GM18868 (cell line): Measurements from ENCODE around the gene INTS12.
"Not testable (repeated sequence)": the region's sequence is repeated elsewhere in the genome, so short reads cannot be mapped to it uniquely, and the experiment has no call there.

Experiments
- ATAC-seq: cut with Tn5 transposase; IDR thresholded peaks from one replicate; pipeline ENCODE4 v1.9.1; 2021; ENCODE audit warnings: mild to moderate bottlenecking, moderate library complexity; ENCODE audit not compliant: unreplicated experiment

Gene INTS12

GRCh38 chr4:105708181-105709080, at the start of gene INTS12, which contains the start of gene GSTCD:
TSS of gene INTS12 (minus strand) at chr4:105708689. CDS start at chr4:105700005, 8,684 bp downstream.
TSS of gene GSTCD (plus strand) at chr4:105708784. CDS start at chr4:105717614, 8,830 bp downstream.
- peak; percentile 76 for ATAC-seq

- peak; percentile 26 for ATAC-seq
Observed at GRCh38 chr4:105755375-105755774, 46.9 kb upstream of the INTS12 start.

- no peak for ATAC-seq
Observed at GRCh38 chr4:105753361-105753760, 44.9 kb upstream of the INTS12 start.

- peak; percentile 51 for ATAC-seq
Observed at GRCh38 chr4:105751718-105752299, 43.3 kb upstream of the INTS12 start.

GRCh38 chr4:105748222-105748621, 39.7 kb upstream of the INTS12 start:
- peak; percentile 37 for ATAC-seq

GRCh38 chr4:105741548-105741947, 33.1 kb upstream of the INTS12 start:
- ATAC-seq = no peak

GRCh38 chr4:105735217-105735616, 26.7 kb upstream of the INTS12 start:
- not testable (repeated sequence) for ATAC-seq

GRCh38 chr4:105729895-105730294, 21.4 kb upstream of the INTS12 start:
- not testable (repeated sequence) for ATAC-seq

GRCh38 chr4:105725623-105726022, 17.1 kb upstream of the INTS12 start:
- no peak for ATAC-seq

- ATAC-seq = no peak
Observed at GRCh38 chr4:105719204-105719603, 10.7 kb upstream of the INTS12 start.

- ATAC-seq = no peak
Observed at GRCh38 chr4:105715692-105716278, 7.3 kb upstream of the INTS12 start.

GRCh38 chr4:105714932-105715331, 6.4 kb upstream of the INTS12 start:
- no peak for ATAC-seq

GRCh38 chr4:105714071-105714521, 5.6 kb upstream of the INTS12 start:
- peak; percentile 69 for ATAC-seq

- ATAC-seq = no peak
Observed at GRCh38 chr4:105712766-105713165, 4.3 kb upstream of the INTS12 start.

- ATAC-seq = no peak
Observed at GRCh38 chr4:105710678-105711077, 2.2 kb upstream of the INTS12 start.

GRCh38 chr4:105710012-105710600, 1.6 kb upstream of the INTS12 start:
- ATAC-seq = no peak

- ATAC-seq = peak; percentile 36
Observed at GRCh38 chr4:105709081-105709450, 577 bp upstream of the INTS12 start.

GRCh38 chr4:105707782-105708180, 708 bp downstream of the INTS12 start:
- no peak for ATAC-seq

GRCh38 chr4:105698607-105699006, 9.9 kb downstream of the INTS12 start:
- ATAC-seq = no peak

- ATAC-seq = not testable (repeated sequence)
Observed at GRCh38 chr4:105695832-105696231, 12.7 kb downstream of the INTS12 start.

- not testable (repeated sequence) for ATAC-seq
Observed at GRCh38 chr4:105694812-105695211, 13.7 kb downstream of the INTS12 start.
